SK-MEL-5 (cell line): ENCODE data around the gene WIPF1. TPM values are rescaled to one million over a fixed set of nuclear protein-coding genes. Genes with fewer than 3 reads are reported as not detected.

Source experiments
- DNase-seq: peaks from one replicate; pipeline ENCODE4 v3.0.0-alpha.2; 2016; ENCODE audit warnings: low read depth, low spot score
- in situ Hi-C: cut with HindIII; loops from 2 replicates; pipeline ENCODE4 v1.10.0; 2016; ENCODE audit warnings: low sequenced_read_pairs, high pct_unique_total_duplicates, low pct_unique_long_range_greater_than_20kb
- total RNA-seq: library from RNA; depleted of rRNA; stranded (reverse); fragments of >200 nt; shearing (Covaris generic); gene quantifications from 2 replicates; pipeline ENCODE4 v1.2.3, GENCODE V29; 2014

WIPF1 gene
- total RNA-seq, 1 experiment from 2014 or later: 8.2 TPM

DNA sequence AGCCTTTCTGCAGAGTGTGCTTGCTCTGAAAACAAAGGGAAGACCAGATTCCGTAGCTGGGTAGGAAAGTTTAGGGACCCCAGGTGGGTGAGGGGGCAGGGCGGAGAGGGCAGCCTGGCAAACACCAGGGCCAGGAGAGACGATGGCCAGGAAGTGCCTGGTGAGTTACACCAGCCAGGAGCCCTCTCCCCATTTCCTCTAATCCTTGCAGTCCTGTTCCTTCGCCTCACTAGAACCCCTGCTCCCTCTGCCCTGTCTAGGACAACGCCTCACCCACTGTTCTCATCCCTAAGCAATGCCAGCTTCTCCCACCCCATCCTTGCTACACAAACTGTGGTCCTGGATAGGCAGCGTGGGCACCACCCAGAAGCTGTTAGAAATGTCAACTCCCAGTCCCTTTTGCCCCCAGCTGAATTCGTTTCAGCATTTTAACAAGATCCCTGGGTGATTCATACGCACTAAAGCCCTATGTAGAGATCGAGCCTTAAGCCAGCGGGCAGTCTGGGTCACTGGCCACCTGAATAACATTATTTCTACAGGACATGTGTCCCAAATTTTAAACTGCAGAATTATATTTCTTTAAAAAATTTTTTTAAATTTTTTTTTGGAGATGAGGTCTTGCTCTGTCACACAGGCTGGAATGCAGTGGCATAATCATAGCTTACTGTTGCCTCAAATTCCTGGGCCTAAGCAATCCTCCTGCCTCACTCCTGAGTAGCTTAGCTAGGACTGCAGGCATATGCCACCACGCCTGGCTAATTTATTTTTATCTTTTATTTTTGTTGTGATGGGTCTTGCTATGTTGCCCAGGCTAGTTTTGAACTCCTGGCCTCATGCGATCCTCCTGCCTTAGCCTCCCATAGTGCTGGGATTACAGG lies 10.9 kb downstream of the WIPF1 start:
- DNase-seq: no peak
- in situ Hi-C loops: no loop called here

DNA sequence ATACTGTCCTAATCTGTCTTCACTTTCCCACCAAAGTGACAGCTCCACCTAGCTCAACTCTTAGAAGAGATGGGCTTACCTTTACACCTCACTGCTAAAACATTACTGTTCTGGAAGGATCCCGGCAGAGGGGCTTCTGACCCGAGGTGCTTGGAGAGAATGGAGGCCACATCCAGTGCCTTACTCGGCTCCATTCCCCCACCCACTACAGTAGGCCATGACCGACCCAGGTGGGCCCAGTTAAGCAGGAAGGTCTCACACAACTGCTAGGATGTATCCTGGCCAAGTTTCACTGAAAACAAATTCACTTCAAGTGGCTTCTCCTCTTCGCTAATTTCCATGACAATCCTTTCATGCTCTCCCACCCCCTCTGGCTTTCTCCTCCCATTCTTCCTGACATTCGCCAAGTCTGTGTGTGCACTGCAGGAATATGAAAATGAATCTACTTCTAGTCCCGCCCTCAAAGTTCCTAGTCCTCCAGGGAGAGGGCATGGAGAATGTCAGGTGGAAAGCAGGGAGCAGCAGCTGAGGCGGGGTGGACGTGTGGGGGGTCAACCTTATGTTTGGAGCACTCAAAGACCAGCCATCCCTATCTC lies 11.8 kb downstream of the WIPF1 start:
- DNase-seq: no peak
- in situ Hi-C loops: no loop called here

DNA sequence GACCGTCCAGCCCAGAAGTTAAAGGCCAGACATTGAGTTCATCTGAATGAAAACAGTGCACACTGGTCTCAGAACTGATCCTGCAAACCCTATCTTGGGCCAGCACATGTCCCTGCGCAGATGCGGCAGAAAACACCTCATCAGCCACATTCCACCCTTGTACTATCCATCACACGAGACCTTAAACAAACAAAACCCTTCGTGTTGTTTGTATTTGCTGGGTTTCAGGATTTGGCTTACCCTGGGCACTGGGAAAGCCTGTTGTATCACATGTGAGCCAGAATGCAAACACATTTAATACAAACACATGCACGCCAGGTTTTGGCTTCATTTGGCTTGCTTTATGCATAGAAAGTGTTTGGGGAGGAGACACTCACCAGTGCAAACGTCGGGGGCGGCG lies 12.5 kb downstream of the WIPF1 start:
- in situ Hi-C loops: no loop called here

DNA sequence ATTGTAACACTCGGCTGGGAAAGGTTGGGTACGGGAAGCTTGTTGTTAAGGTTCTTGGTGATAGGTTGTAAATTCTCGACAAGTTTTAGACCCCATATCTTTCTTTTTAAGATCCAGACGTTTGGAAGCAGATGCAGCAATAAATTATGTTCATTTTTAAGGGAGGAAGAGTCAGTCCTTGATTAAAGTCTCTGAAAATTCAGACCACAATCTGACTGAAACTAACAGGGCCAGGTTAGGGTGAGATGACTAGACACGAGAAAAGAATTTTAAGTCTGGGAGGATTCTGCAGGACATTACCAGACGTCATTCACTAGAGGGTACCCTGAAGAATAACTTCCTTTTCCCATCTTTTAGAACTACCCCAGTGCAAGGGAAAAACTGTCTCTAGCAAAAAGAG lies 16.1 kb downstream of the WIPF1 start:
- no peak for DNase-seq
- in situ Hi-C loops: no loop called here

More for the DNA sequence above, 12.5 kb downstream of the WIPF1 start:
- DNase-seq: no peak

DNA sequence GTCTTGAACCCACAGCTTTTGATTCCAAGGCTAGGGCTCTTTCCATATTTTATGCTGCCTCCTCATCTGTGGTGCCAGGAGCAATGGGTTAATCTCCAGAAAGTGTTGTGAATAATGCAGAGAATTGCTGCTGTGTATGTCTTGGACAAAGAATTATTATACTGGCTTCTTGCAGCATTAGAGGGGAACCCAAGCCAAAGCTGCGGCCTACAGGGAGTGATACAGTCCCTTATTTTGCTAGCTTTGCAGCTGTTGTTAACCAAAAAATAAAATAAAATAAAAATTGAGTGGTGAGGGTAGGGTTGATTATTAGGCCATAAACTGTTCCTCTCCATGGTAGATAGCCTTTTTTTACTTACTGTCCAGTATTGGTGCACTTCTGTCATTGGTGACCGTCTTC lies 16.7 kb downstream of the WIPF1 start:
- DNase-seq: no peak
- in situ Hi-C loops: no loop called here

DNA sequence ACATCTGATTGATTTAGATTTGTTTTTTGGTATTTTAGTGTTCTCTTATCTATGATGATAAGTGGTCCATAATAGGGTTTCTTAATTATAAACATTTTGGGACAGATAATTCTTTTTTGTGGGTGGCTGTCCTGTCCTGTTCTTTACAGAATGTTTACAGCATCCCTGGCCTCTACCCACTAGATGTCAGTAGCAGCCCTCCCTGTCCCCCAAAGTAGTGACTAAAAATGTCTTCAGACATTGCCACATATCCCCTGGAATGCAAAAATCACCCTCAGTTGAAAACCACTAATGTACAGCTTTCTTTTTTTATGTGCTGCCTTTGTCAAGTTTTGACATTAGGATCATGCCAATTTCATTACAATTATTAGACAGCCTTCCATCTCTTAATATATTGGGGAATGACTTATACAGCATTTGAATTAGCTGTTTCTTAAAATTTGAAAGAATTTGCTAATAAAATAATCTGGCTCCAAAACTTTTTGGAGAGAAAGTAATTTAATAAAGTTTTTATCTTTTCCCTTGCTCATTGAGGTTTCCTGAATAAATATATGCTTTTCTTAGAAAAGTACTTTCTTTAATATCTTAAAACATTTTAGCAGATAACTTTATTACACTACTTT lies 19.5 kb downstream of the WIPF1 start:
- in situ Hi-C loops: no loop called here
- DNase-seq: peak; percentile 71

DNA sequence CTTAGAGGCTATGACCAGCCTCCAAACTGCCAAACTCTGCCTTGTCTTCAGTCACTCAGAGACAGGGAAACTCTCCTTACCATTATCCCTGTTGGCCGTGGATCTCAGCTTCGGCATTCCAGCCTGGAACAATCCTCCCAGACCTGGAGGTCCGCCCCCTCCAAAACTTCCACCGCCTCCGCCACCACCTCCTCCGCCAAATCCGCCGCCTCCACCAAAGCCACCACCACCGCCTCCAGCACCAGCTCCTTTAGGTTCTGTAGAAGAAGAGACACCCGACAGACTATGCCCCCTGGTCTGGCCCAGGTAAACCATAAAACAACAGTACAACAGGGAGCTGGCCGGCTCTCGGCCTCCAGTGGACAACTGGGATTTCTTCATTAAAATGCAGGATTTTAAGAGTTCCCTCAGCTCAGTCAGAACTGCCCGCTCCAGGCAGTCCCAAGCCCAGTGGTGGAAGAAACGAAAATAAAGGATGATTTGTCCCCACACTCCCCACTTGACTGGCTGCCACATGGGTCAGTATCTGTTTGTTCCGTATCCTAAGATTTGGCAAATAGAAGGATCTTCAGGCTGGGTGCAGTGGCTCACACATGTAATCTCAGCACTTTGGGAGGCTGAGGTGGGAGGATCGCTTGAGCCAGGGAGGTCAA lies 22.4 kb downstream of the WIPF1 start:
- in situ Hi-C loops: no loop called here
- DNase-seq: no peak

DNA sequence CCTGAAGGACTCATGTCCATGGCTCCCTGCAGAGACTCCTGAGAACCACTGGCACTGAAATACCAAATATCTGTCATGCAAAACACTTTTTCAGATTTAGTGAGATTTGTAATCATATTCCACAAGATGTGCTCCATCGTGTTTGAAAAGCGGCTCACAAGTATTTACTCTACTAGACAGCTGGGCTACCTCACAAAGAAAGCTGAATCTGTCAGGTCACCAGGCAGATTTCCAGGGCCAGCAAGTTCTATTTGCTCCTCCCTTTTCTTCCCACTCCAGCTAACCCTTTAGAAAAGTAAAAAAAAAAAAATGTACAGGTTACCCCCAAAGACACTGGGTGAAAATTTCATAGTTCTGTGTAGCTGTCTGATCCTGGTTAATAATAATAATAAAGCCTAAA lies 22.9 kb downstream of the WIPF1 start:
- in situ Hi-C loops: no loop called here

DNA sequence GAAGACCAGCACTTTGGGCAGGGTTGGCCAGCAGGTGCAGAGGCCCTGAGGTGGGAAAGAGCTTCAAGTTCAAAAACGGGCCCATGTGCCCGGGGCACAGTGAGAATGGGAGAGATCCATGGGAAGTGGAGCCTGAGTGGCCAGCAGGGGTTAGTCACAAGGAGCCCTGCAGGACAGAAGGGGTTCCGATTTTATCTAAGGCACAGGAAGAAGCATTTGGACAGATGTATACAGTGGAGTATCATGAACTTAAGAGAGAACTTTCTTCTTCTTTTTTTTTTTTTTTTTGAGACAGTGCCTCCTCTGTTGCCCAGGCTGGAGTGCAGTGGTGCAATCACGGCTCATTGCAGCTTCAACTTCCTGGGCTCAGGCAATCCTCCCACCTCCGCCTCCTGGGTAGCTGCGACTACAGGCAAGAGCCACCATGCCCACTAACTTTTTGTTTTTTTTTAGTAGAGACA lies 24.0 kb downstream of the WIPF1 start:
- peak; percentile 84 for DNase-seq
- in situ Hi-C loops: no loop called here

More for the DNA sequence above, 22.9 kb downstream of the WIPF1 start:
- no peak for DNase-seq

DNA sequence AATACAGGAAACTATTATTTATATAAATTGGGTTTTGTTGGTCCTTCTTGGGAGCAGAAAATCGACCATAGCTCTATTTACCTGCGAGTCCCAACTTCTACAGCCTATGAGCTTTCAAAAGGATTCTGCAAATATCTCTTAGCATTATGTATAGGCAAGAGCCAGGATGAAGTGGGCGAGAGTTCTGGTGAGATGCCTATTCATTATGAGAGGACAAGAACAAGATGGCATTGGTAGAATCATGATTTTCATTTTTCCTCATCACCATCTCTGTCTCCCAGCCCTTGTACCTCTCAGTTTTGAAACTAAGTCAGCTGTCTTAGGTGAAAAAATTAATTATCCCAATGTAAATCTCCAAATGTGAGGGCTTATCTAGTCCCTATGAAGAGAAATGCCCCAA lies 25.0 kb downstream of the WIPF1 start:
- no peak for DNase-seq
- in situ Hi-C loops: no loop called here

DNA sequence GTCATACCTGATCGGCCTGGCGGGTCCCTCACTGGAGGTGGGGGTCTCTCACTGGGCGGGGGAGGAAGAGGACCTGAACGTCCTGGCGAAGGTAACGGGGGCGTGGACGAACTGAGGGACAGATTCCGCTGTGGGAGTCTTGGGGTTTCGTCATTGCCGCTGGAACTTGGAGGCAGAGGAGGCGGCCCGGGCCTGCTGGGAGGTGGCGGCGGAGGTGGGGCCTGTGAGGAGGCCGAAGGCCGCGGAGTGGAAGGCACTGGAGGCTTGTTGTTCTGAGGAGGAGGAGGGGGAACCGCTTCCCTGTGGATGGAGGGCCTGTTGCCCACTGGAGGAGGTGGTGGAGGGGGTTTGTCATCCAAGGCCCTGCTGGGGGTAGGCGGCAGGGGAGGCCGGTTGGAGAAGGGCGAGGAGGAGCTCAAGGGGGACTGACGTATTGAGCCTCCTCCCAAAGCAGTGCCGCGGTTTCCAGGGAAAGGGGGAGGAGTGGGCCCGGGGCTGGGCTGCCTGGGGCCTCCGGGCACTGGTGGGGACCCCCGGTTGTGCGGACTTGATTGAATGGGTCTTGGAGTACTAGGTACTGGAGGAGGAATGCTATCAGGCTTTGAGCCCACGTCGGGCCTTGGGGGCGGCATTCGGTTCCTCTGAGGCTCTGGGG lies 25.8 kb downstream of the WIPF1 start:
- DNase-seq: no peak
- in situ Hi-C loops: no loop called here

DNA sequence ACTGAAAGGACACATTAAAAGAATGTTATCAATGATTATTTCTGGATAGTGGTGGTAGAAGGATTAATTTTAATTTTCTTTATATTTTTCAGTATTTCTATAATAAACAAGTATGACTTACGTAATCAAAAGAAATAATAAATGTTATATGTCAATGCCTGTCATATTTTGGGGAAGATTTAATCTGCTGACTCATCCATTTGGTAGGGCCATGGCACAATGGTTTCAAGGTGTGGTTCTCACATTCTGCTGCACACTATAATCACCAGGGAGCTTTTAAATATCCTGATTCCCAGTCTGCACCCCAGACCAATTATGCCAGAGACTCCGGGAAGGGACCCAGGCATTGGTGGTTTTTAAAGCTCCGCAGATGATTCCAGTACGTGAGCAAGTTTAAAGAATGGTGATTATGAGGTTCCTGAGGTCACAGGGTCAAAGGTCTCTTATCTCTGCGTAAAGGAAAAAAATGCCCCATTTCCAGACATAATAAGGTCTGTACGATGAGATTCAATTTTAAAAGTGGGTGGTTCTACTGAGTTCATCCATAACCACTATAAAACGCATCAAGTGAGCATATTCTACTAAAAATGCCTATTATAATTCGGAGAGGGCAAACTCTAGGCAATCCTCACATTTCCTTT lies 27.2 kb downstream of the WIPF1 start:
- in situ Hi-C loops: no loop called here

DNA sequence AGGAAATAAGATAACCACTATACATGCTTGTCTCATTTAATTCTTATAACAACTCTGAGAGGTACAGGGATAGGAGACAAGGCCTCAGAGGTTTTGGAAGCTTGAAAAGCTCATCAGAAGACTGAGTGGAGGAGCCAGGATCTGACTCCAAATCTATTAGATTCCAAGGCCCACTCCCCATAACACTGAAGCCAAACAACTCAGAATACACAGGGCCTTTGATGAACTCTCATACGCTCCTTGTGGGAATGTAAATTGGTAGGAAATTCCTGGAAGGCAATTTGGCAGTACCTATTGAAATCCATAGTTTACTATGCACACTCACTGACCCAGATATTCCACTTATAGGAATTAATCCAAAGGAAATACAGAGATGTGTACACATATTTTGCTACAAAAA lies 27.9 kb downstream of the WIPF1 start:
- in situ Hi-C loops: no loop called here
- DNase-seq: peak; percentile 39

More for the DNA sequence above, 27.2 kb downstream of the WIPF1 start:
- DNase-seq: no peak

DNA sequence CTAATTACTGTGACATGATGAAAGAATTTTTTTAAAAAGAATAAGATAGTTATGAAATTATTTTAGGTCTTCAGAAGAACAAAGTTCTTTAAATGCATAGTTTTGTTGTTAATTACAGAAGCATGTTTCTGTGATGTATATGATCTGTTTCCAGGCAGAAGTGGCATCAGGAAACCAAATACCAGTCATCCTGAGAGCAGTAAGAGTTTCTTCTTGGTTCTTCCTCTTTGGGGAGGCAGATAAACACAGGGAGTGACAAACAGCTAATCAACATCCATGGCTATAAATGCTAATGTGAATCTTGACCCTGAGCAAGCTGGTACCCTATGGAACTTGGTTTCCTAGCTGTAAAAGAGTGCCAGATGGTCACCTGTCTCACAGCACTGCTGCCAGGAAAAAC lies 29.2 kb downstream of the WIPF1 start:
- in situ Hi-C loops: no loop called here
- DNase-seq: no peak

DNA sequence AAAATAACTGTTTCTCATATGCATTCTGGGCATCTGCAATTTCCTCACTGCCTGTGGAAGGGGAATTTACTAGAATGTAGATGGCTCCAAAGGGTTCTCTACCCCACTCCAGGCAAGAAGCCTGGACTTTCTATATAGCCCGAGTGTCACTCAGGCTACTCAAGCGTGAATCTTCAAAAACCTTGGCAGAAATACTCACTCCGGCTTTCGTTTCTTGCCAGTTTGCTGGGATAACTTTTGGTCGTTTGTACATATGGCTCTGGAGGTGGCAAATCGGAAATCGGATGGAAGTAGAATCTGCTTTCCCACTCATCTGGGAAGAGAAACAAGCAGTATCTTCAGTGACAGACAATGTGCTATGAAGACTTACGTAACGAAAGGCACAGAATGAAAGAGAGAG lies 30.7 kb downstream of the WIPF1 start:
- DNase-seq: no peak
- in situ Hi-C loops: no loop called here

DNA sequence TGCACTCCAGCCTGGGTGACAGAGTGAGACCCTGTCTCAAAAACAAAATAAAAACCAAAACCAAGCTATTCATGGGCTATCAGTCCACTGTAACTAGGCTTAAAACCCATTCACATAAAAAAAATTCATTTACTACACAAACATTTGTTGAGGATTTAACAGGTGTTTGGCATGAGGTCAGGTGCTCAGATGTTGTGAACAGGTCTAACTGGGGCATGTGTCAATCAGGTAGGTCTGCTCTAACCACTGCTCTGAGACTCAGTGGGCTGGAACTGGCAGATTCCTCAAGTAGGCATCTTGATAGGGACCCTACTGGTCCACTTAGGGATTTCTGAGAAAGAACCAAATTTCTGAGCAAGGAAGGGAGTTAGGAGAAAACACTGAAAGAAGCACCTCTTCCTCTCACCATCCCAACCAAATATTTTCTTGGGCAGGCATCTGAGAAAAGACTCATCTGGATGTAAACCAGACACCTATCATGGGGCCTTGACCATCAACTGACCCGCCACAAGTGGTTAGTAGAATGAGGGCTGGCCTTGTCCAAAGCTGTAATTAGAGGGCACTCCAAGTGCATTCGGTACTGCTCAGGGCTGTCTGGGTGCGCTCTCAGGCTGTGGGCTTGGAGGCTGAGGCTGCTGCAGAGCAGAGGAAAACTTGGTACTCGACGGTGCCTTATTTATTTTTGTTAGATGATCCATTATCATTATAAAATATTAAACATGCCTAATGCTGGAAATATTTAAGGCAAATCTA lies 33.9 kb downstream of the WIPF1 start:
- in situ Hi-C loops: no loop called here
- DNase-seq: no peak

DNA sequence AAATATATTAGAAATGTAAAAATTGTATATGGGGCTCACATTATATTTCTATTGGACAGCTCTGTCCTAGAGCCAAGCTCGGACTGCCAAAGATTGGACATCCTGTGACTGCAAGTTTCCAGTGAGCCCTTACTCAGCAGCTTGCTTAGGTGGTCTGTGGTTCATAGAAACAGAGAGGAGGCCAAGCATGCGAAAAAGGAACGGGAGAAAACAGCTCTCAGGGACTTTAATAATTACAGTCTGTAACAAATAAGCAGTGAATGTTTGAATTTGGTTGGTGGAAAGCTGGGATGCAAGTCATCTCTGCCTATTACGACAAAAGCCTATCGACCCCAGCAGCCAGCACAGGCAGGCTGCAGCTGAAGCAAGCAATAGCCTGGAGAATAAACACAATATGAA lies 35.6 kb downstream of the WIPF1 start:
- no peak for DNase-seq
- in situ Hi-C loops: no loop called here
